Lower leg skin (tissue), 3 donors: ENCODE measurements around the gene ZDHHC5.

ENCODE experiments used
- POLR2A ChIP-seq, 2 donors: fragments of 450-650 bp; IDR thresholded peaks; one replicate each; pipeline ENCODE4 v1.6.1; 2016 to 2017; ENCODE audit warnings: antibody characterized with exemption in 2 of 2, mild to moderate bottlenecking in 1 of 2, moderate library complexity in 1 of 2
- TF ChIP-seq, protein P1 (sequence below), 3 donors: fragments of 450-650 bp; IDR thresholded peaks; one replicate each; pipeline ENCODE4 v1.5.1; 2016; ENCODE audit warnings: antibody characterized with exemption in 3 of 3, mild to moderate bottlenecking in 3 of 3, moderate library complexity in 2 of 3

DNA sequence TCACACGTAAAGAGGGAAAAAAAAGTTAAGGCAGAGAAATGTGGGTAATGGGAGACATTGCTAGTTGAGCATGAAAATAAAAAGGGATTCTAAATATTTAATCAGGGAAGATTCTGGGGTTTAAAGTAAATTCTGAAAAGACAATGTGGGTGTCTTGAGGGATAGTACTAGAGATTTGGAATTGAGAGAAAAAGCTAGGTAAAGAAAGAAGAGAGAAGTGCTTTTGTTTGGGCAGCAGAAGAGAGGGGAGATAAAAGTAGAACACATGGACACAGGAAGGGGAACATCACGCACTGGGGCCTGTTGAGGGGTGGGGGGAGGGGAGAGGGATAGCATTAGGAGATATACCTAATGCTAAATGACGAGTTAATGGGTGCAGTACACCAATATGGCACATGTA is 14.8 kb upstream of the ZDHHC5 start:
- TF ChIP-seq, protein P1, sequence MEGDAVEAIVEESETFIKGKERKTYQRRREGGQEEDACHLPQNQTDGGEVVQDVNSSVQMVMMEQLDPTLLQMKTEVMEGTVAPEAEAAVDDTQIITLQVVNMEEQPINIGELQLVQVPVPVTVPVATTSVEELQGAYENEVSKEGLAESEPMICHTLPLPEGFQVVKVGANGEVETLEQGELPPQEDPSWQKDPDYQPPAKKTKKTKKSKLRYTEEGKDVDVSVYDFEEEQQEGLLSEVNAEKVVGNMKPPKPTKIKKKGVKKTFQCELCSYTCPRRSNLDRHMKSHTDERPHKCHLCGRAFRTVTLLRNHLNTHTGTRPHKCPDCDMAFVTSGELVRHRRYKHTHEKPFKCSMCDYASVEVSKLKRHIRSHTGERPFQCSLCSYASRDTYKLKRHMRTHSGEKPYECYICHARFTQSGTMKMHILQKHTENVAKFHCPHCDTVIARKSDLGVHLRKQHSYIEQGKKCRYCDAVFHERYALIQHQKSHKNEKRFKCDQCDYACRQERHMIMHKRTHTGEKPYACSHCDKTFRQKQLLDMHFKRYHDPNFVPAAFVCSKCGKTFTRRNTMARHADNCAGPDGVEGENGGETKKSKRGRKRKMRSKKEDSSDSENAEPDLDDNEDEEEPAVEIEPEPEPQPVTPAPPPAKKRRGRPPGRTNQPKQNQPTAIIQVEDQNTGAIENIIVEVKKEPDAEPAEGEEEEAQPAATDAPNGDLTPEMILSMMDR (IDR thresholded peaks at IDR 0.05), result no peak
- no peak for TF ChIP-seq POLR2A (IDR thresholded peaks at IDR 0.05)
